HepG2 (cell line): ENCODE measurements around the gene STX8. TPM values are rescaled to one million over a fixed set of nuclear protein-coding genes. Genes with fewer than 3 reads are reported as not detected.

Experiments
- AGO1 ChIP-seq: fragments of 200-400 bp; formaldehyde crosslinking; IDR thresholded peaks from 2 replicates; pipeline ENCODE4 v1.6.1; 2017; ENCODE audit warnings: mild to moderate bottlenecking, low read depth, low read length, moderate library complexity; ENCODE audit not compliant: poor library complexity, severe bottlenecking
- FOSL2 ChIP-seq: sonication (generic); formaldehyde crosslinking; IDR thresholded peaks from 2 replicates; pipeline ENCODE4 v1.4.0; 2020; ENCODE audit warnings: missing genetic modification reagents
- FOXA1 ChIP-seq, 2 experiments: fragments of 450-650 bp in 1 of 2; sonication (generic) in 1 of 2; formaldehyde crosslinking in 1 of 2; IDR thresholded peaks; 2 replicates each; pipeline versions ENCODE4 v1.4.0 to v1.6.1; 2016 to 2020; ENCODE audit warnings: missing genetic modification reagents in 1 of 2
- FOXA3 ChIP-seq: IDR thresholded peaks from 2 replicates; pipeline ENCODE4 v1.6.1; 2016; ENCODE audit warnings: missing genetic modification reagents, missing compliant biosample characterization
- MAFK ChIP-seq, 2 experiments: IDR thresholded peaks in 1 of 2; conservative IDR thresholded peaks in 1 of 2; 2 replicates each; pipeline ENCODE4 v1.6.1; 2011; ENCODE audit warnings: improper control_type of control experiment in 2 of 2, low read length in 2 of 2
- MZF1 ChIP-seq: sonication (generic); formaldehyde crosslinking; IDR thresholded peaks from 2 replicates; pipeline ENCODE4 v1.8.1; 2023; ENCODE audit warnings: mild to moderate bottlenecking, missing genetic modification reagents, borderline replicate concordance
- NFE2 ChIP-seq: sonication (generic); formaldehyde crosslinking; IDR thresholded peaks from 2 replicates; pipeline ENCODE4 v1.4.0; 2020; ENCODE audit warnings: missing genetic modification reagents
- NFE2L2 ChIP-seq: fragments of 150-350 bp; IDR thresholded peaks from 2 replicates; pipeline ENCODE4 v1.6.1; 2014; ENCODE audit warnings: low read length
- SIX4 ChIP-seq: sonication (generic); formaldehyde crosslinking; IDR thresholded peaks from 2 replicates; pipeline ENCODE4 v1.4.0; 2020; ENCODE audit warnings: missing genetic modification reagents
- SMARCE1 ChIP-seq: fragments of 450-650 bp; IDR thresholded peaks from 2 replicates; pipeline ENCODE4 v1.6.1; 2017; ENCODE audit warnings: borderline replicate concordance
- SNAI1 ChIP-seq: sonication (generic); formaldehyde crosslinking; IDR thresholded peaks from 2 replicates; pipeline ENCODE4 v1.5.0; 2020; ENCODE audit warnings: mild to moderate bottlenecking, missing genetic modification reagents, borderline replicate concordance
- ZEB1 ChIP-seq: IDR thresholded peaks from 2 replicates; pipeline ENCODE4 v1.6.1; 2012; ENCODE audit warnings: mild to moderate bottlenecking, low read depth, inconsistent platforms; ENCODE audit not compliant: insufficient replicate concordance
- ZNF432 ChIP-seq: sonication (generic); formaldehyde crosslinking; IDR thresholded peaks from 2 replicates; pipeline ENCODE4 v1.5.0; 2020; ENCODE audit warnings: missing genetic modification reagents, mild to moderate bottlenecking, borderline replicate concordance
- ZNF670 ChIP-seq: sonication (generic); formaldehyde crosslinking; IDR thresholded peaks from 2 replicates; pipeline ENCODE4 v1.8.0; 2022; ENCODE audit warnings: mild to moderate bottlenecking, missing genetic modification reagents, borderline replicate concordance
- ZNF746 ChIP-seq: sonication (generic); formaldehyde crosslinking; IDR thresholded peaks from 2 replicates; pipeline ENCODE4 v1.8.0; 2022; ENCODE audit warnings: mild to moderate bottlenecking, missing genetic modification reagents
- polyA plus RNA-seq, 8 experiments: library from polyadenylated mRNA; depleted of rRNA in 3 of 8; stranded (reverse) in 7 of 8; unstranded in 1 of 8; fragments of >200 nt; fragmentation: Illumina TruSeq in 4 of 8; extraction: Trizol in 4 of 8; gene quantifications; 2 replicates each; pipeline versions ENCODE4 v1.2.1 to v1.2.3, GENCODE V29; 2011 to 2016; ENCODE audit warnings: low read depth in 4 of 8, missing spikeins in 1 of 8, mixed read lengths in 1 of 8; ENCODE audit not compliant: insufficient read depth in 1 of 8
- total RNA-seq, 5 experiments: library from RNA; depleted of rRNA; stranded (reverse); fragments of >200 nt; fragmentation: Illumina TruSeq; extraction: Trizol; gene quantifications; 2 replicates each; pipeline ENCODE4 v1.2.3, GENCODE V29; 2016; ENCODE audit warnings: low read depth in 1 of 5
- TF ChIP-seq, protein P1 (sequence below): sonication (generic); formaldehyde crosslinking; IDR thresholded peaks from 2 replicates; pipeline ENCODE4 v1.4.0; 2020; ENCODE audit warnings: missing genetic modification reagents, borderline replicate concordance
- TF ChIP-seq, protein P2 (sequence below): sonication (generic); formaldehyde crosslinking; IDR thresholded peaks from 2 replicates; pipeline ENCODE4 v1.4.0; 2020; ENCODE audit warnings: missing genetic modification reagents, mild to moderate bottlenecking, borderline replicate concordance

STX8 gene
- total and polyA plus RNA-seq, 2 of the 13 experiments (the other 11 are each of a cell fraction or from before 2014, with no cell fraction given) = 36.4 to 53.6 TPM

DNA sequence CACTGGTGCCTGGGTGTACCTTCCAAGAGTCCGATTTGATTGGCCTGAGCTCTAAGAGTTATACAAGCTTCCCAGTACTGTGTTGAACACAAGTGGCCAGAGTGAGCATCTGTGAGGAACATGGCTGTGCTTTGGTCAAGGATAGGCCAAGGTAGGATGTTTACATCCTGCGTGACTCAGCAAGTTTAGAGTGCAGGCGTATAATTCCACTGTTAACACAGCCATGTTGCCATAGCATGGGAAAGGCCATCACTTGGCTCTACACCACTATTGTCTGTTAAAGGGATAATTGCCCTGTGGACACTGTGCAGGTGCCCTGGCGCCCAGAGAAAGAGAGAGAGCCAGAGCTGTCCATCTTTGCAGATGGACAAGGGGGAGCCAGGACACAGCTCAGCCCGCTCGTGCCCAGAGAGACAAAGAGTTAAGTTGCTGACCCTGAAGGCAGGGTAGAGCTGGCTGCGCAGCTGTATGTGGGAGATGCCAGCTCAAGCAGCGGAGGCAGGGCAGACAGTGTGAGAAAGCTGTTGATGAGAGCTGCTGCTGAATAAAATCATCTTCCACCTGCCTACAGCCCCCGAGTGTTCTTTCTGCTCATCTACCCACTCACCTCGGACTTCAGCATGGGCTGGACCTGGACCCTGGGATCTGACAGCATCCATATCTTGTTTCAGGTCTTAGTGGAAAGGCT lies 12.5 kb upstream of the STX8 start (continued):
- TF ChIP-seq SIX4 (CRISPR knock-in tag) = no peak
- TF ChIP-seq, protein P1, sequence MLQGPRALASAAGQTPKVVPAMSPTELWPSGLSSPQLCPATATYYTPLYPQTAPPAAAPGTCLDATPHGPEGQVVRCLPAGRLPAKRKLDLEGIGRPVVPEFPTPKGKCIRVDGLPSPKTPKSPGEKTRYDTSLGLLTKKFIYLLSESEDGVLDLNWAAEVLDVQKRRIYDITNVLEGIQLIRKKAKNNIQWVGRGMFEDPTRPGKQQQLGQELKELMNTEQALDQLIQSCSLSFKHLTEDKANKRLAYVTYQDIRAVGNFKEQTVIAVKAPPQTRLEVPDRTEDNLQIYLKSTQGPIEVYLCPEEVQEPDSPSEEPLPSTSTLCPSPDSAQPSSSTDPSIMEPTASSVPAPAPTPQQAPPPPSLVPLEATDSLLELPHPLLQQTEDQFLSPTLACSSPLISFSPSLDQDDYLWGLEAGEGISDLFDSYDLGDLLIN (CRISPR knock-in tag) = no peak
- TF ChIP-seq SNAI1 (CRISPR knock-in tag) = no peak
- no peak for TF ChIP-seq ZNF746
- peak; percentile 29 to 67 for TF ChIP-seq MAFK (conservative IDR thresholded peaks at IDR 0.05 in 1 of 2, IDR thresholded peaks at IDR 0.05 in 1 of 2; ENCODE audit: low read length in 2 of 2)
- no peak for TF ChIP-seq MZF1 (CRISPR knock-in tag)
- TF ChIP-seq ZNF432 (CRISPR knock-in tag) = no peak
- no peak for TF ChIP-seq AGO1
- TF ChIP-seq, protein P2, sequence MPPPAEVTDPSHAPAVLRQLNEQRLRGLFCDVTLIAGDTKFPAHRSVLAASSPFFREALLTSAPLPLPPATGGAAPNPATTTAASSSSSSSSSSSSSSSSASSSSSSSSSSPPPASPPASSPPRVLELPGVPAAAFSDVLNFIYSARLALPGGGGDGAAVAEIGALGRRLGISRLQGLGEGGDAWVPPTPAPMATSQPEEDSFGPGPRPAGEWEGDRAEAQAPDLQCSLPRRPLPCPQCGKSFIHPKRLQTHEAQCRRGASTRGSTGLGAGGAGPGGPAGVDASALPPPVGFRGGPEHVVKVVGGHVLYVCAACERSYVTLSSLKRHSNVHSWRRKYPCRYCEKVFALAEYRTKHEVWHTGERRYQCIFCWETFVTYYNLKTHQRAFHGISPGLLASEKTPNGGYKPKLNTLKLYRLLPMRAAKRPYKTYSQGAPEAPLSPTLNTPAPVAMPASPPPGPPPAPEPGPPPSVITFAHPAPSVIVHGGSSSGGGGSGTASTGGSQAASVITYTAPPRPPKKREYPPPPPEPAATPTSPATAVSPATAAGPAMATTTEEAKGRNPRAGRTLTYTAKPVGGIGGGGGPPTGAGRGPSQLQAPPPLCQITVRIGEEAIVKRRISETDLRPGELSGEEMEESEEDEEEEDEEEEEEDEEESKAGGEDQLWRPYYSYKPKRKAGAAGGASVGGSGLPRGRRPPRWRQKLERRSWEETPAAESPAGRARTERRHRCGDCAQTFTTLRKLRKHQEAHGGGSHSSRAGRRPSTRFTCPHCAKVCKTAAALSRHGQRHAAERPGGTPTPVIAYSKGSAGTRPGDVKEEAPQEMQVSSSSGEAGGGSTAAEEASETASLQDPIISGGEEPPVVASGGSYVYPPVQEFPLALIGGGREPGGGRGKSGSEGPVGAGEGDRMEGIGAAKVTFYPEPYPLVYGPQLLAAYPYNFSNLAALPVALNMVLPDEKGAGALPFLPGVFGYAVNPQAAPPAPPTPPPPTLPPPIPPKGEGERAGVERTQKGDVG (CRISPR knock-in tag) = no peak
- TF ChIP-seq ZEB1 = no peak
- peak; percentile 93 for TF ChIP-seq NFE2L2
- no peak for TF ChIP-seq SMARCE1
- TF ChIP-seq FOXA1 (IDR thresholded peaks at IDR 0.05) = no peak
- 0 out of 2 replicates have a peak, but pooled peaks have one; percentile 24 for TF ChIP-seq FOXA1 (CRISPR knock-in tag; IDR thresholded peaks at IDR 0.05)
- TF ChIP-seq FOXA3 (CRISPR knock-in tag) = peak; percentile 29; the same call in 1 of the 2 replicates
- TF ChIP-seq NFE2 (CRISPR knock-in tag) = peak; percentile 47; the same call in 1 of the 2 replicates
- peak; percentile 62 for TF ChIP-seq FOSL2 (CRISPR knock-in tag)
- no peak for TF ChIP-seq ZNF670 (CRISPR knock-in tag)
